ENCODE results near the gene FBN1.

Gene FBN1

DNA sequence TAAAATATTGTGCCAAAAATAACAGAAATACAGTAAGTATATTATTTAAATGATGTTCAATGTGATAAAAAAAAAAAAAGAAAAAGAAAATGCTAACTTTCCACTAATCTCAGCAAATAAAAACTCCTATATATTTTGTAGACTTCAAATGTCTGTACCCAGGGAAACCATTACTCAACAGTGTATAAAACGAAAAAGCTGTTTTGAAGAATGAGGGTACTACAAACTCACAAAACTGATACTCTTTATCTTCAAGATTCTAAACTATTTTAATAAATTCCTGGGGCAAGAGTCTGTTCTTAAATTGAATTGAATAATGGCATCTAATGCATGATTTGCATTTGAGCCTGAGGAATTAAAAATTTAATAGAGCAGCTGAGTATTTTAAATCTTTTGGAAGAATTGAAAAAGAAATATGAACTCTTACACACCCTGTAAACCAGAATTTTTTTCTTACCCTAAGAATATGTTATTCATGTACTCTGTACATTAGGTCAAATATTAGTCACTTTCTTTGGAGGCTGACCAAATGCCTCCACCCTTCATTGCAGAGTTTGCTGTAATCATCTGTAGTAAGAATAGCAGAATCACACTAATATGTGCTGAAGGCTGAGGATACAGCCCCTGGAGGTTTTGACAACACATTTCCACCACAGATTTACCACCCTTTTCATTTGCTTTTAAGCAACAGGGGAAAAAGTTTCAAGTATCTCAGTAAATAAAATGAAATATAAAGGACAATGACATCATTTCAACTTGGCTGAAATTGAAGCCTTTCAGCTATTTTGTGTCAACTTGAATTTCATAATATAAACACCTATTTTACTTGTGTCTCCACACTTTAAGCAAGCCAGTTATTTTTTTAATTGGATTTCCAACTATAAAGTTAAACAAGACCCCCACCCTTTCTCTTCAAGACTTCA lies 79.7 kb downstream of the FBN1 start:
- TF ChIP-seq TCF12 (IDR thresholded peaks at IDR 0.05; ENCODE audit: low read depth) (no peak), CEBPB (IDR thresholded peaks at IDR 0.05) (no peak), EP300 (IDR thresholded peaks at IDR 0.05; ENCODE audit: borderline replicate concordance) (no peak), ZBTB7A (IDR thresholded peaks at IDR 0.05; ENCODE audit: low read depth) (no peak), YY1 (IDR thresholded peaks at IDR 0.05; ENCODE audit: low read depth) (no peak)

DNA sequence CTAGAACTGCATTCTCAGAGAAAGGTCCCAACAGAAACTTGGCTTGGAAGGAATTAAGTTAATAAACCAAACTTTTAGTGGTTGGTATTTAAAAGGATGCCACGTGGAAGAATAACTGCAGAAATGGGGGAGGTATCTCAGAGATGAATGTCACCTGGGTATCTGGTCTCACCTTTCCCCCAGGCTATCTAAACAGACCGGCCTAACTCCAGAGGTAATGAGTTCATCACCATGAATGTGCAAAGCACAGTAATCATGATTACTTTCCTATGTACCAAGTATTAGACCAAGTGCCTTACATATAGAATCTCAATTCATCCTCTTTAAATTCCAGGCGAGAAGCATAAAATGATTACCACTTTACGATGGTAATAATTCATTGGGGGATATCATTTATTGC lies 80.8 kb downstream of the FBN1 start:
- TF ChIP-seq, protein P1, sequence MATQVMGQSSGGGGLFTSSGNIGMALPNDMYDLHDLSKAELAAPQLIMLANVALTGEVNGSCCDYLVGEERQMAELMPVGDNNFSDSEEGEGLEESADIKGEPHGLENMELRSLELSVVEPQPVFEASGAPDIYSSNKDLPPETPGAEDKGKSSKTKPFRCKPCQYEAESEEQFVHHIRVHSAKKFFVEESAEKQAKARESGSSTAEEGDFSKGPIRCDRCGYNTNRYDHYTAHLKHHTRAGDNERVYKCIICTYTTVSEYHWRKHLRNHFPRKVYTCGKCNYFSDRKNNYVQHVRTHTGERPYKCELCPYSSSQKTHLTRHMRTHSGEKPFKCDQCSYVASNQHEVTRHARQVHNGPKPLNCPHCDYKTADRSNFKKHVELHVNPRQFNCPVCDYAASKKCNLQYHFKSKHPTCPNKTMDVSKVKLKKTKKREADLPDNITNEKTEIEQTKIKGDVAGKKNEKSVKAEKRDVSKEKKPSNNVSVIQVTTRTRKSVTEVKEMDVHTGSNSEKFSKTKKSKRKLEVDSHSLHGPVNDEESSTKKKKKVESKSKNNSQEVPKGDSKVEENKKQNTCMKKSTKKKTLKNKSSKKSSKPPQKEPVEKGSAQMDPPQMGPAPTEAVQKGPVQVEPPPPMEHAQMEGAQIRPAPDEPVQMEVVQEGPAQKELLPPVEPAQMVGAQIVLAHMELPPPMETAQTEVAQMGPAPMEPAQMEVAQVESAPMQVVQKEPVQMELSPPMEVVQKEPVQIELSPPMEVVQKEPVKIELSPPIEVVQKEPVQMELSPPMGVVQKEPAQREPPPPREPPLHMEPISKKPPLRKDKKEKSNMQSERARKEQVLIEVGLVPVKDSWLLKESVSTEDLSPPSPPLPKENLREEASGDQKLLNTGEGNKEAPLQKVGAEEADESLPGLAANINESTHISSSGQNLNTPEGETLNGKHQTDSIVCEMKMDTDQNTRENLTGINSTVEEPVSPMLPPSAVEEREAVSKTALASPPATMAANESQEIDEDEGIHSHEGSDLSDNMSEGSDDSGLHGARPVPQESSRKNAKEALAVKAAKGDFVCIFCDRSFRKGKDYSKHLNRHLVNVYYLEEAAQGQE (IDR thresholded peaks at IDR 0.05; ENCODE audit: low read depth), result no peak
- TF ChIP-seq EP300 (IDR thresholded peaks at IDR 0.05; ENCODE audit: borderline replicate concordance) (no peak), RAD21 (IDR thresholded peaks at IDR 0.05; ENCODE audit: low read depth) (no peak), TAF1 (IDR thresholded peaks at IDR 0.05; ENCODE audit: low read depth) (no peak), FOXM1 (IDR thresholded peaks at IDR 0.05; ENCODE audit: borderline replicate concordance, low read depth) (no peak)
- TF ChIP-seq, protein P2, sequence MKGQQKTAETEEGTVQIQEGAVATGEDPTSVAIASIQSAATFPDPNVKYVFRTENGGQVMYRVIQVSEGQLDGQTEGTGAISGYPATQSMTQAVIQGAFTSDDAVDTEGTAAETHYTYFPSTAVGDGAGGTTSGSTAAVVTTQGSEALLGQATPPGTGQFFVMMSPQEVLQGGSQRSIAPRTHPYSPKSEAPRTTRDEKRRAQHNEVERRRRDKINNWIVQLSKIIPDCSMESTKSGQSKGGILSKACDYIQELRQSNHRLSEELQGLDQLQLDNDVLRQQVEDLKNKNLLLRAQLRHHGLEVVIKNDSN (IDR thresholded peaks at IDR 0.05), result no peak

DNA sequence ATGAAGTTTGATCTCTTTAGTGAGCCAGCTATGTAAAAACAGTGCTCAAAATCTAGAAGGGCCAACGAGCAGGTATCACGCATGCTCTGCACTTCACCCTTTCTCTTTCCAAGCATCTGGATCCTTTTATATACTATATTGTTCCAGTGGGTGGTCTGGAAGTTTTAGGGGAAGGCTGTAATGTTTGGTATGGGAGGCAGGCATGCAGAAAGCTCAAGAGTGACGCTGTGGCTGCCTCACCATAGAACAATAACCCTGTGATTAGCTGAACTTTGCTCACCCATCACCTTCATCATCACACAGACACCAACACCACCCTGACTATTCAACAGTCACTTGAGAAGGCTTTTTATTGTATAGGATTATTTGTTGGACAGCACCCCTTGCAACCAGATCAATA lies 81.6 kb downstream of the FBN1 start:
- TF ChIP-seq, protein P1 (IDR thresholded peaks at IDR 0.05; ENCODE audit: low read depth), result peak; percentile 22; the same call in 1 of the 2 replicates
- TF ChIP-seq EP300 (IDR thresholded peaks at IDR 0.05; ENCODE audit: borderline replicate concordance), result no peak

DNA sequence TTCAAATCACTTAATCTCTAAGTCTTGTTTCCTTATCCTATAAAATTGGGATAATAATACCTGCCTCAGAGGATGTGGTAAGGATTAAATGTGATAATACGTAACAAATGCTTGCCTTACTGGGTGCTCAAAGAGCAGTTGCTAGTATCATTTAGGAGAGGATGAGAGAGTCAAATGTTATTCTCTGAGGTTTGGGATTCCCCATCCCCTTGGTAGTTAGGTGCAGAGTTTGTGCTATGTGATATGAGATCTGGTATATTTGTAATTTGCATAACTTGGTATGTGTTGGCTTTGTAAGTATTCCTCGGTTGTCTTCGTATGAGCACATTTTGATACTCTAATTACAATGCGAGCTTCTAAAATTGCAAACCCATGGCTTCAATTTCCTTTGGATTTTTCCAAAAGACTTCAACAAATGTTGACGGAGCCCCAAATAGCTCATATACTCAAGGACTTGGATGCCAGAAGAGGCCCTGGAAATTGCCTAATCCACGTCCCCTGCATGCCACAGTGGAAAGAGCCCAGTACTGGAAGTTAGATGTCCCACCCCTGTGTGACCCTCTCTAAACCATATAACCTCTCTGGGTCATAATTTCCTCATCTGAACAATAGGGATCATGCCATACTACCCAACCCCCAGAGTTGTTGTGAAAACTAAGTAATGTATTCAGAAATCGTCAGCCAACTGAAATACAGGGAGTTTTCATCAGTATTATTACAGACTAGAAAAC lies 85.0 kb downstream of the FBN1 start:
- TF ChIP-seq EGR1 (IDR thresholded peaks at IDR 0.05), result no peak
- no peak for TF ChIP-seq FOXM1 (IDR thresholded peaks at IDR 0.05; ENCODE audit: borderline replicate concordance, low read depth)
- no peak for TF ChIP-seq RAD21 (IDR thresholded peaks at IDR 0.05; ENCODE audit: low read depth)
- no peak for TF ChIP-seq CEBPB (IDR thresholded peaks at IDR 0.05)

DNA sequence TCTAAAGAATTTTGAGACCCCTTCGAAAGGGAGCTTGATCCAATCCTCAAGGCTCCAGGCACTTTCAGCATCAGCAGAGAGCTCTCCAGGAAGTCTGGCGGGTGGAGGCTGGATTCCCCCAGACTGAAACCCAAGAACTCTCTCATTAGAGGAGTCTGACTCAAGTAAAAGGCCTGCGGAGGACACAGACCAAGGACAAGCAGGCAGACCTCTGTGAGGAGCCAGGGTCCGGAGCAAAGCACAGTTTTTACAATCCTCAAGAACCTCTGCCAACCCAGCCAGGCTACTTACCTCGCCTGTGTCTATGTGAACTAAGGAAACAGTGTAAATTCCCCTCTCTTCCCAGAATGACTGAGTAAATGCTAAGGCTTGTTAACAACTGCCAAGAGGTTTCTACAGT lies 86.2 kb downstream of the FBN1 start:
- TF ChIP-seq, protein P3, sequence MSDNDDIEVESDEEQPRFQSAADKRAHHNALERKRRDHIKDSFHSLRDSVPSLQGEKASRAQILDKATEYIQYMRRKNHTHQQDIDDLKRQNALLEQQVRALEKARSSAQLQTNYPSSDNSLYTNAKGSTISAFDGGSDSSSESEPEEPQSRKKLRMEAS (IDR thresholded peaks at IDR 0.05), result no peak
- TF ChIP-seq, protein P1 (IDR thresholded peaks at IDR 0.05; ENCODE audit: low read depth), result no peak
- TF ChIP-seq TAF1 (IDR thresholded peaks at IDR 0.05; ENCODE audit: low read depth), result no peak
- TF ChIP-seq CEBPB (IDR thresholded peaks at IDR 0.05), result no peak
- no peak for TF ChIP-seq CREB1 (IDR thresholded peaks at IDR 0.05; ENCODE audit: low read depth)
- no peak for TF ChIP-seq YY1 (IDR thresholded peaks at IDR 0.05; ENCODE audit: low read depth)
- no peak for TF ChIP-seq TCF12 (IDR thresholded peaks at IDR 0.05; ENCODE audit: low read depth)

DNA sequence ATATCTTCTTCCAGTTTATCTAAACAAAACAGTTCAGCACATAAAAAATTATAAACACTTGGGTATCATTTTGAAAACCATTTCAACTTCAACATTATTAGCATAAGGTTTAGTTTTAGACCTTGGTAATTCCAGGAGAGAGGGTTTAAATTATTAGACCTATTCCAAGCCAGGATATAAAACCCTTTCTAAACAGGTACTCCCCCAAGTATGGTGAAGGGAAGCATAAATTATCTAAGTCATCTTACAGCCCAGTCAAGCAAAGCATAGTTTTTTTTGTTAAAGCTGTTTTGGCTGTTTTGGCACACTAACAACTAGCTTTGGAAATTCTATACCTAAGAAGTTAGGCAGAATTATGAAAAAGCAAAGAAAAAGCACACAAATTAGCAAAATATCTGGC lies 87.3 kb downstream of the FBN1 start:
- TF ChIP-seq YY1 (IDR thresholded peaks at IDR 0.05; ENCODE audit: low read depth) (no peak), NFIC (IDR thresholded peaks at IDR 0.05) (no peak), RAD21 (IDR thresholded peaks at IDR 0.05; ENCODE audit: low read depth) (no peak), EGR1 (IDR thresholded peaks at IDR 0.05) (no peak), TAF1 (IDR thresholded peaks at IDR 0.05; ENCODE audit: low read depth) (no peak), TCF12 (IDR thresholded peaks at IDR 0.05; ENCODE audit: low read depth) (no peak), TEAD4 (IDR thresholded peaks at IDR 0.05) (no peak), FOXM1 (IDR thresholded peaks at IDR 0.05; ENCODE audit: borderline replicate concordance, low read depth) (no peak), CEBPB (IDR thresholded peaks at IDR 0.05) (no peak), ZBTB7A (IDR thresholded peaks at IDR 0.05; ENCODE audit: low read depth) (no peak), EP300 (IDR thresholded peaks at IDR 0.05; ENCODE audit: borderline replicate concordance) (no peak), CREB1 (IDR thresholded peaks at IDR 0.05; ENCODE audit: low read depth) (no peak)
- TF ChIP-seq, protein P2 (IDR thresholded peaks at IDR 0.05), result no peak
- TF ChIP-seq, protein P3 (IDR thresholded peaks at IDR 0.05), result no peak
- TF ChIP-seq, protein P1 (IDR thresholded peaks at IDR 0.05; ENCODE audit: low read depth), result no peak
